Breast epithelium (tissue), 4 donors: ENCODE measurements around the gene KRTAP12-1. TPM values are rescaled to one million over a fixed set of nuclear protein-coding genes. Genes with fewer than 3 reads are reported as not detected.
"Not testable (repeated sequence)": the region's sequence is repeated elsewhere in the genome, so short reads cannot be mapped to it uniquely, and the experiment has no call there.

Experiments used
- DNase-seq, 2 donors: peaks; one replicate each; pipeline ENCODE4 v3.0.0-alpha.2; 2019; ENCODE audit warnings: low spot score in 2 of 2
- H3K27ac ChIP-seq, 2 donors: fragments of 200-600 bp; sonication (generic) in 1 of 2; one replicate each; pipeline ENCODE4 v1.5.1; 2016 to 2019; ENCODE audit warnings: mild to moderate bottlenecking in 1 of 2
- H3K27me3 ChIP-seq, 2 donors: fragments of 200-600 bp; sonication (generic) in 1 of 2; one replicate each; pipeline versions ENCODE4 v1.5.1 to v1.6.0; 2017 to 2019; ENCODE audit warnings: control low read depth in 1 of 2, mild to moderate bottlenecking in 1 of 2
- H3K36me3 ChIP-seq: fragments of 200-600 bp; one replicate; pipeline ENCODE4 v1.5.1; 2019
- H3K4me1 ChIP-seq, 2 donors: fragments of 200-600 bp; sonication (generic); one replicate each; pipeline ENCODE4 v1.5.1; 2016 to 2019; ENCODE audit warnings: control low read depth in 1 of 2
- H3K4me3 ChIP-seq, 3 donors: fragments of 200-600 bp; sonication (generic); 1 replicate in 2 of 3; 2 replicates in 1 of 3; pipeline ENCODE4 v1.5.1; 2016 to 2019; ENCODE audit warnings: mild to moderate bottlenecking in 3 of 3, moderate library complexity in 2 of 3
- H3K9me3 ChIP-seq, 2 donors: fragments of 200-600 bp; sonication (generic) in 1 of 2; one replicate each; pipeline ENCODE4 v1.5.1; 2016 to 2019; ENCODE audit warnings: control low read depth in 1 of 2
- CTCF ChIP-seq, 3 donors: fragments of 450-650 bp; IDR thresholded peaks; one replicate each; pipeline ENCODE4 v1.5.1; 2016 to 2017; ENCODE audit warnings: antibody characterized with exemption in 3 of 3, mild to moderate bottlenecking in 3 of 3, moderate library complexity in 3 of 3
- POLR2A ChIP-seq: fragments of 450-650 bp; IDR thresholded peaks from one replicate; pipeline ENCODE4 v1.6.1; 2016; ENCODE audit warnings: antibody characterized with exemption, mild to moderate bottlenecking, moderate library complexity
- POLR2AphosphoS5 ChIP-seq, 3 donors: sonication (generic); formaldehyde crosslinking; IDR thresholded peaks; one replicate each; pipeline ENCODE4 v1.6.1; 2017; ENCODE audit warnings: antibody characterized with exemption in 3 of 3
- intact Hi-C: fragments of 100-400 bp; cut with DNase I; formaldehyde crosslinking; loops from one replicate; pipeline ENCODE4 v1.15.1; 2023; ENCODE audit warnings: low total_unique reads
- total RNA-seq, 3 donors: library from RNA; depleted of rRNA; stranded (reverse); fragments of >200 nt; gene quantifications; one replicate each; pipeline ENCODE4 v1.1.0, GENCODE V29; 2016

The KRTAP12-1 gene
- total RNA-seq, 3 donors from 2014 or later: not detected

GRCh38 chr21:44647222-44647552, 34.8 kb downstream of the KRTAP12-1 start:
- H3K36me3 ChIP-seq: no peaks in the 10 kb centered on the region
- H3K27ac ChIP-seq: no peak overlapping the region
- H3K4me3 ChIP-seq: no peak overlapping the region
- intact Hi-C loops: no loop called here
- H3K4me1 ChIP-seq: no peaks in the 10 kb centered on the region
- H3K27me3 ChIP-seq: peaks cover 0 to 33% of the 10 kb centered on the region in 2 donors
- no peak for DNase-seq
- H3K9me3 ChIP-seq: peaks cover 16 to 23% of the 10 kb centered on the region in 2 donors
- TF ChIP-seq POLR2A (no peak), POLR2AphosphoS5 (IDR thresholded peaks at IDR 0.05) (no peak), CTCF (IDR thresholded peaks at IDR 0.05) (no peak)

- H3K4me1 ChIP-seq, H3K4me3 ChIP-seq, intact Hi-C loops, H3K36me3 ChIP-seq, H3K27ac ChIP-seq, DNase-seq: not testable (repeated sequence)
- peaks cover 16 to 24% of the 10 kb centered on the region in 2 donors for H3K9me3 ChIP-seq
- H3K27me3 ChIP-seq: peaks cover 0 to 34% of the 10 kb centered on the region in 2 donors
Observed at GRCh38 chr21:44646366-44647221, 35.4 kb downstream of the KRTAP12-1 start, which contains the start of gene KRTAP10-11. TSS of gene KRTAP10-11 (plus strand) at chr21:44646414. CDS start at chr21:44646459, 45 bp downstream.

GRCh38 chr21:44644878-44645277, 37.1 kb downstream of the KRTAP12-1 start:
- Histone ChIP-seq H3K27ac (no peak overlapping the region), H3K4me1 (no peaks in the 10 kb centered on the region), H3K27me3 (peaks cover 0 to 50% of the 10 kb centered on the region in 2 donors), H3K4me3 (no peak overlapping the region), H3K9me3 (peaks cover 16 to 33% of the 10 kb centered on the region in 2 donors), H3K36me3 (no peaks in the 10 kb centered on the region)
- no peak for DNase-seq
- TF ChIP-seq CTCF (IDR thresholded peaks at IDR 0.05): no peak
- TF ChIP-seq POLR2A: no peak
- TF ChIP-seq POLR2AphosphoS5 (IDR thresholded peaks at IDR 0.05): no peak
- intact Hi-C loops: no loop called here

- Histone ChIP-seq H3K36me3 (no peaks in the 10 kb centered on the region), H3K27ac (no peak overlapping the region), H3K4me1 (no peaks in the 10 kb centered on the region), H3K4me3 (no peak overlapping the region), H3K9me3 (peaks cover 16 to 33% of the 10 kb centered on the region in 2 donors), H3K27me3 (peaks cover 0 to 53% of the 10 kb centered on the region in 2 donors)
- intact Hi-C loops: no loop called here
- no peak for DNase-seq
- TF ChIP-seq CTCF (IDR thresholded peaks at IDR 0.05): no peak
- no peak for TF ChIP-seq POLR2AphosphoS5 (IDR thresholded peaks at IDR 0.05)
- TF ChIP-seq POLR2A: no peak
Observed at GRCh38 chr21:44643741-44644310, 38.1 kb downstream of the KRTAP12-1 start.

GRCh38 chr21:44640761-44641160, 41.2 kb downstream of the KRTAP12-1 start:
- H3K27ac ChIP-seq: no peak overlapping the region
- H3K36me3 ChIP-seq: no peaks in the 10 kb centered on the region
- DNase-seq: no peak
- peaks cover 16 to 33% of the 10 kb centered on the region in 2 donors for H3K9me3 ChIP-seq
- TF ChIP-seq POLR2A (no peak), POLR2AphosphoS5 (IDR thresholded peaks at IDR 0.05) (no peak), CTCF (IDR thresholded peaks at IDR 0.05) (no peak)
- no peaks in the 10 kb centered on the region for H3K4me1 ChIP-seq
- H3K27me3 ChIP-seq: peaks cover 0 to 28% of the 10 kb centered on the region in 2 donors
- intact Hi-C loops: no loop called here
- H3K4me3 ChIP-seq: no peak overlapping the region
